GM12878 (cell line): ENCODE results near the gene ZNF512B.

Experiments used
- BRCA1 ChIP-seq: IDR thresholded peaks from 2 replicates; pipeline ENCODE4 v1.6.1; 2011; ENCODE audit warnings: low read depth, low read length, improper control_type of control experiment
- CTCF ChIP-seq, 3 experiments: IDR thresholded peaks in 2 of 3; conservative IDR thresholded peaks in 1 of 3; 2 replicates each; pipeline ENCODE4 v1.5.1; 2011; ENCODE audit warnings: low read depth in 3 of 3, low read length in 3 of 3, mild to moderate bottlenecking in 3 of 3, control low read depth in 2 of 3, moderate library complexity in 2 of 3, inconsistent platforms in 1 of 3, mixed read lengths in 1 of 3; ENCODE audit not compliant: control insufficient read depth in 2 of 3, insufficient read depth in 1 of 3; ENCODE audit errors: extremely low read depth in 1 of 3
- EZH2 ChIP-seq: IDR thresholded peaks from 2 replicates; pipeline ENCODE4 v1.6.1; 2012; ENCODE audit warnings: low read depth, mild to moderate bottlenecking, control low read depth, inconsistent platforms, low read length, borderline replicate concordance; ENCODE audit not compliant: control insufficient read depth
- JUND ChIP-seq: IDR thresholded peaks from 2 replicates; pipeline ENCODE4 v1.6.1; 2012; ENCODE audit warnings: low read depth, mild to moderate bottlenecking, low read length, improper control_type of control experiment, moderate library complexity
- MAX ChIP-seq: IDR thresholded peaks from 2 replicates; pipeline ENCODE4 v1.6.1; 2012; ENCODE audit warnings: low read depth, low read length, improper control_type of control experiment
- MXI1 ChIP-seq: fragments of 150-350 bp; IDR thresholded peaks from 2 replicates; pipeline ENCODE4 v1.6.1; 2011; ENCODE audit warnings: low read depth, mild to moderate bottlenecking, inconsistent platforms, low read length, improper control_type of control experiment
- POLR2A ChIP-seq: IDR thresholded peaks from 2 replicates; pipeline ENCODE4 v1.6.1; 2011; ENCODE audit warnings: low read depth, mild to moderate bottlenecking, low read length
- RCOR1 ChIP-seq: conservative IDR thresholded peaks from 2 replicates; pipeline ENCODE4 v1.6.1; 2012; ENCODE audit warnings: low read depth, low read length, improper control_type of control experiment
- SMC3 ChIP-seq: IDR thresholded peaks from 2 replicates; pipeline ENCODE4 v1.6.1; 2011; ENCODE audit warnings: low read length, improper control_type of control experiment, borderline replicate concordance
- SPI1 ChIP-seq: IDR thresholded peaks from 2 replicates; pipeline ENCODE4 v1.6.1; 2011; ENCODE audit warnings: low read depth, mild to moderate bottlenecking, low read length, moderate library complexity, borderline replicate concordance; ENCODE audit not compliant: insufficient read depth
- SUZ12 ChIP-seq: fragments of 200-600 bp; sonication (generic); IDR thresholded peaks from one replicate; pipeline ENCODE4 v1.6.1; 2018; ENCODE audit warnings: antibody characterized with exemption, mild to moderate bottlenecking; ENCODE audit not compliant: unreplicated experiment
- ZZZ3 ChIP-seq: IDR thresholded peaks from 2 replicates; pipeline ENCODE4 v1.6.1; 2011; ENCODE audit warnings: low read depth; ENCODE audit not compliant: control insufficient read depth, insufficient read length

GRCh38 chr20:63946986-63947637 lies 22.6 kb downstream of the ZNF512B start:
- TF ChIP-seq ZZZ3 (no peak), MAX (no peak), JUND (no peak), SMC3 (no peak), SUZ12 (no peak), BRCA1 (no peak), SPI1 (no peak), CTCF (IDR thresholded peaks at IDR 0.05 in 2 of 3, conservative IDR thresholded peaks at IDR 0.05 in 1 of 3; ENCODE audit: control insufficient read depth in 2 of 3, extremely low read depth in 1 of 3, insufficient read depth in 1 of 3, low read depth in 3 of 3, low read length in 3 of 3) (no peak), RCOR1 (no peak), MXI1 (no peak), POLR2A (no peak), EZH2 (no peak)
